ENCODE results near the gene PSMA7. TPM values are rescaled to one million over a fixed set of nuclear protein-coding genes. Genes with fewer than 3 reads are reported as not detected.

Gene PSMA7
- total and polyA plus RNA-seq, 2 of the 8 experiments (the other 6 are each of a cell fraction or from before 2014, with no cell fraction given), result 361 to 648 TPM

GRCh38 chr20:62118113-62119043, 24.8 kb downstream of the PSMA7 start (continued):
- TF ChIP-seq CBX8 (IDR thresholded peaks at IDR 0.05; ENCODE audit: borderline replicate concordance, low read depth, low read length), result no peak
- TF ChIP-seq CHD1 (IDR thresholded peaks at IDR 0.05; ENCODE audit: low read depth, low read length), result no peak
- TF ChIP-seq CTBP2 (IDR thresholded peaks at IDR 0.05; ENCODE audit: borderline replicate concordance, insufficient read depth, insufficient read length, low read length), result no peak
- no peak for TF ChIP-seq ATF3 (IDR thresholded peaks at IDR 0.05; ENCODE audit: insufficient read depth, low read depth, low read length)
- TF ChIP-seq SAP30 (IDR thresholded peaks at IDR 0.05; ENCODE audit: insufficient read depth, insufficient replicate concordance, low read length), result no peak
- TF ChIP-seq EZH2 (IDR thresholded peaks at IDR 0.05; ENCODE audit: low read depth, low read length, severe bottlenecking), result no peak
- no peak for TF ChIP-seq POLR2AphosphoS5 (IDR thresholded peaks at IDR 0.05; ENCODE audit: low read depth, low read length)
